ENCODE results near the gene SDHB.

The SDHB gene

GRCh38 chr1:17080880-17081279, 27.0 kb upstream of the SDHB start:
- Histone ChIP-seq H3K27ac (no peak overlapping the region), H3K4me3 (ENCODE audit: low read depth, low read length) (no peak overlapping the region), H3K36me3 (no peaks in the 10 kb centered on the region), H3K9me3 (ENCODE audit: severe bottlenecking) (peaks cover 4% of the 10 kb centered on the region), H3K27me3 (ENCODE audit: insufficient read depth, low read depth, severe bottlenecking) (no peaks in the 10 kb centered on the region)
- no peak for DNase-seq
- no peak for TF ChIP-seq CTCF (IDR thresholded peaks at IDR 0.05; ENCODE audit: low read depth, low read length)

GRCh38 chr1:17080085-17080759, 26.4 kb upstream of the SDHB start:
- Histone ChIP-seq H3K9me3 (ENCODE audit: severe bottlenecking) (peaks cover 6% of the 10 kb centered on the region), H3K27me3 (ENCODE audit: insufficient read depth, low read depth, severe bottlenecking) (no peaks in the 10 kb centered on the region), H3K27ac (no peak overlapping the region), H3K4me3 (ENCODE audit: low read depth, low read length) (no peak overlapping the region), H3K36me3 (no peaks in the 10 kb centered on the region)
- TF ChIP-seq CTCF (IDR thresholded peaks at IDR 0.05; ENCODE audit: low read depth, low read length) = no peak
- DNase-seq = no peak

GRCh38 chr1:17078991-17079868, 25.4 kb upstream of the SDHB start:
- no peaks in the 10 kb centered on the region for H3K36me3 ChIP-seq

GRCh38 chr1:17075470-17076255, 21.8 kb upstream of the SDHB start:
- no peaks in the 10 kb centered on the region for H3K27me3 ChIP-seq (ENCODE audit: insufficient read depth, low read depth, severe bottlenecking)
- DNase-seq = no peak
- H3K36me3 ChIP-seq = no peaks in the 10 kb centered on the region
- TF ChIP-seq CTCF (IDR thresholded peaks at IDR 0.05; ENCODE audit: low read depth, low read length) = peak; percentile 30
- H3K9me3 ChIP-seq (ENCODE audit: severe bottlenecking) = peaks cover 7% of the 10 kb centered on the region
- H3K27ac ChIP-seq = no peak overlapping the region
- no peak overlapping the region for H3K4me3 ChIP-seq (ENCODE audit: low read depth, low read length)

More at GRCh38 chr1:17078991-17079868, 25.4 kb upstream of the SDHB start:
- H3K4me3 ChIP-seq (ENCODE audit: low read depth, low read length) = no peak overlapping the region
- H3K9me3 ChIP-seq (ENCODE audit: severe bottlenecking) = peaks cover 7% of the 10 kb centered on the region
- no peak for TF ChIP-seq CTCF (IDR thresholded peaks at IDR 0.05; ENCODE audit: low read depth, low read length)
- DNase-seq = no peak
- no peaks in the 10 kb centered on the region for H3K27me3 ChIP-seq (ENCODE audit: insufficient read depth, low read depth, severe bottlenecking)
- H3K27ac ChIP-seq = no peak overlapping the region

GRCh38 chr1:17071794-17072193, 18.0 kb upstream of the SDHB start:
- H3K27me3 ChIP-seq (ENCODE audit: insufficient read depth, low read depth, severe bottlenecking) = no peaks in the 10 kb centered on the region
- no peak for DNase-seq
- peaks cover 3% of the 10 kb centered on the region for H3K9me3 ChIP-seq (ENCODE audit: severe bottlenecking)
- H3K36me3 ChIP-seq = no peaks in the 10 kb centered on the region
- H3K4me3 ChIP-seq (ENCODE audit: low read depth, low read length) = no peak overlapping the region
- TF ChIP-seq CTCF (IDR thresholded peaks at IDR 0.05; ENCODE audit: low read depth, low read length) = no peak
- H3K27ac ChIP-seq = no peak overlapping the region
